NOMO-1 (cell line): ENCODE results near the gene RPP25.
"Not testable (repeated sequence)": the region's sequence is repeated elsewhere in the genome, so short reads cannot be mapped to it uniquely, and the experiment has no call there.

Experiments used
- DNase-seq, 2 experiments: peaks; one replicate each; lab custom pipeline; 2025; ENCODE audit not compliant: unreplicated experiment in 2 of 2; lab: John Stamatoyannopoulos, UW

RPP25 gene

GRCh38 chr15:74963213-74963612, 6.6 kb upstream of the RPP25 start:
- no peak for DNase-seq

- no peak for DNase-seq
Observed at GRCh38 chr15:74962671-74963070, 6.1 kb upstream of the RPP25 start.

- DNase-seq = no peak
Observed at GRCh38 chr15:74962219-74962618, 5.6 kb upstream of the RPP25 start.

- DNase-seq = no peak
Observed at GRCh38 chr15:74961616-74962015, 5.0 kb upstream of the RPP25 start.

- DNase-seq = no peak
Observed at GRCh38 chr15:74960995-74961588, 4.5 kb upstream of the RPP25 start.

GRCh38 chr15:74960286-74960685, 3.7 kb upstream of the RPP25 start:
- DNase-seq = no peak

- no peak for DNase-seq
Observed at GRCh38 chr15:74959586-74959939, 3.0 kb upstream of the RPP25 start.

- DNase-seq = no peak
Observed at GRCh38 chr15:74958908-74959585, 2.5 kb upstream of the RPP25 start.

- DNase-seq = no peak
Observed at GRCh38 chr15:74958320-74958907, 1.8 kb upstream of the RPP25 start.

GRCh38 chr15:74957476-74958035, 984 bp upstream of the RPP25 start:
- no peak for DNase-seq

- DNase-seq = peak; percentile 48 to 50
Observed at GRCh38 chr15:74955796-74956647, 550 bp downstream of the RPP25 start.

- no peak for DNase-seq
Observed at GRCh38 chr15:74955017-74955416, 1.6 kb downstream of the RPP25 start.

- no peak for DNase-seq
Observed at GRCh38 chr15:74954515-74954914, 2.1 kb downstream of the RPP25 start.

GRCh38 chr15:74951006-74951405, 5.6 kb downstream of the RPP25 start:
- no peak for DNase-seq

- peak; percentile 26 to 60 for DNase-seq
Observed at GRCh38 chr15:74950078-74950908, 6.3 kb downstream of the RPP25 start.

- DNase-seq = peak; percentile 95
Observed at GRCh38 chr15:74937590-74938371, 18.8 kb downstream of the RPP25 start, which contains the start of gene COX5A. COX5A (minus strand) TSS chr15:74938073; CDS start chr15:74938014, 59 bp downstream.

- DNase-seq = peak; percentile 45 to 46
Observed at GRCh38 chr15:74937272-74937589, 19.3 kb downstream of the RPP25 start.

GRCh38 chr15:74935193-74935592, 21.4 kb downstream of the RPP25 start:
- DNase-seq = not testable (repeated sequence)

GRCh38 chr15:74933573-74933972, 23.0 kb downstream of the RPP25 start:
- no peak for DNase-seq
